GM10266 (cell line): ENCODE results near the gene CRLF1.

Experiments used
- DNase-seq: peaks from one replicate; pipeline ENCODE4 v3.0.0; 2012; ENCODE audit errors: extremely low spot score
- TF ChIP-seq, protein P1 (sequence below): IDR thresholded peaks from 2 replicates; pipeline ENCODE4 v1.5.1; 2012; ENCODE audit warnings: mild to moderate bottlenecking, low read depth; ENCODE audit not compliant: control insufficient read depth, insufficient read depth; ENCODE audit errors: missing control alignments

The CRLF1 gene

DNA sequence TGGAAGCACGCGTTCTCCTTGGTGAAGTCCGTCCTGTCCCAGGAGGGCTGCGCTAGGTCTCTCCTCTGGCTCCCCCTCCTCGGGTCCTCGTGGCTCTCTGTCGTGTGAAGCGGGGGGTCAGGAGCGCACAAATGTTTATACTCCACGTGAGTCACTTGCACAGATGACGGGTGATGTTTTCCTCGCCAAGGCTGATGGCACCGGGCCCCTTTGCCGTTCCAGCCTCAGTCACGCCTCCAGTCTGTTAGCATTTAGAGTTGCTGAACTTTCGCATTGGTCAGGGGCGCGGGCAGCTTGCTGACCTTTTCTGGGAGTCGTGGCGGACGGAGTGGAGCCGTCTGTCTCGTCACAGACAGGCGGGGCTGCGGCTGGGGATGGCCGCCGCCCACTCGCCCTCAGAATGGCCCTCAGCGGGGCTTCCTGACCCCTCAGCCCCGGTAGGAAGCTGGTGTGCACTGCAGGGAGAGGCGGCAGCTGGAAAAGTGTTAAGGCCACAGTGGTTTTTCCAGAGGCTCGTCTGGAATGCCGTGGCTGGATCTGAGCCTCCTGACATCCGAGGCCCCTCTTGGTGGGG lies 44.0 kb upstream of the CRLF1 start:
- DNase-seq: no peak
- TF ChIP-seq, protein P1, sequence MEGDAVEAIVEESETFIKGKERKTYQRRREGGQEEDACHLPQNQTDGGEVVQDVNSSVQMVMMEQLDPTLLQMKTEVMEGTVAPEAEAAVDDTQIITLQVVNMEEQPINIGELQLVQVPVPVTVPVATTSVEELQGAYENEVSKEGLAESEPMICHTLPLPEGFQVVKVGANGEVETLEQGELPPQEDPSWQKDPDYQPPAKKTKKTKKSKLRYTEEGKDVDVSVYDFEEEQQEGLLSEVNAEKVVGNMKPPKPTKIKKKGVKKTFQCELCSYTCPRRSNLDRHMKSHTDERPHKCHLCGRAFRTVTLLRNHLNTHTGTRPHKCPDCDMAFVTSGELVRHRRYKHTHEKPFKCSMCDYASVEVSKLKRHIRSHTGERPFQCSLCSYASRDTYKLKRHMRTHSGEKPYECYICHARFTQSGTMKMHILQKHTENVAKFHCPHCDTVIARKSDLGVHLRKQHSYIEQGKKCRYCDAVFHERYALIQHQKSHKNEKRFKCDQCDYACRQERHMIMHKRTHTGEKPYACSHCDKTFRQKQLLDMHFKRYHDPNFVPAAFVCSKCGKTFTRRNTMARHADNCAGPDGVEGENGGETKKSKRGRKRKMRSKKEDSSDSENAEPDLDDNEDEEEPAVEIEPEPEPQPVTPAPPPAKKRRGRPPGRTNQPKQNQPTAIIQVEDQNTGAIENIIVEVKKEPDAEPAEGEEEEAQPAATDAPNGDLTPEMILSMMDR: no peak

DNA sequence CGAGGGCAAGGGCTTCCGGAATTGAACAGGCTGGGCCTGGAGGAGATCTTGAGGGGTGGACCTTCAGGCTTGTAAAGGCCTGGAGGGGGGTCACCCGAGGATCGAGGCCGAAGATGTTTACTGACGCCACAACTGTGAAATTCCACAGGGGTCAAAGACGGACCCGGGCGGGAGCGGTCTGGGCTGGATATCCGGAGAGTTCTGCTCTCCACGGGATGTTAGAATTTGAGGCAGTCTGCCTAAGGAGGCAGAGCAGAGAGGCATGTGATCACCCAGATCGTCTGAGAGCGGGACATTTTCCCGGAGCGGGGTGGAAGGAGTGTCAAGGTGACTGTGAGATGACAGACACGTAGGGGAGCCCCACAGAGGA lies 43.4 kb upstream of the CRLF1 start:
- TF ChIP-seq, protein P1: no peak
- DNase-seq: no peak

DNA sequence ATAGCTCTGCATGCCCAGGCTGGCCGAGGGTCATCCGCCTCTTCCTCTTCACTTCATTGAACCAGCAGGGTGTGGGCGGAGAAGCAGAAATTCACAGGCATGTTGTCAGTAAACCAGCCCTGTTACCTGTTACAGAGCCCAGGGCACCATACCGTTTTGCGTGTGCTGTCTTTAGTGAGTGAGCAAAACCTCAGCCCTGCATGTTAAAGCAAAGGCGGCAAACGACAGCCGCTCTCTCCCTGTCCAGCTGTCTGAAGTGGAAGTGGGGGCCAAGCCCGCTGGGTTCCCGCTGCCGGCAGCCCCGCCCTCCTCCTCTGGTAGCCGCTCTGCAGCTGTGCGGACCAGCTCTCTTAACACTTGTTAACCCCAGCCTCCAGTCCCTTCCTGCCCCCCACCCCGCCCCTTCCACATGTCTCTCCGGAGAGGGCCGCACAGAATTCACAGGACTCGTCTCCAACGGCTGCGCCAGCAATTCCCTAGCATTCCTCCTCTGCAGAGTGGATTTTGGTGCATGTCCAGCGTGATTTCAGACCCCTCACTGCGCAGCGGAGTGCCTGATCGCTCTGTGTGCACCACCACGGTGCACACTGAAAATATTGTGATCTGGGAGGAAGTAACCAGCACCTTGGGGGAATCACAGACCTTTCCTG lies 42.9 kb upstream of the CRLF1 start:
- TF ChIP-seq, protein P1: no peak
- no peak for DNase-seq

DNA sequence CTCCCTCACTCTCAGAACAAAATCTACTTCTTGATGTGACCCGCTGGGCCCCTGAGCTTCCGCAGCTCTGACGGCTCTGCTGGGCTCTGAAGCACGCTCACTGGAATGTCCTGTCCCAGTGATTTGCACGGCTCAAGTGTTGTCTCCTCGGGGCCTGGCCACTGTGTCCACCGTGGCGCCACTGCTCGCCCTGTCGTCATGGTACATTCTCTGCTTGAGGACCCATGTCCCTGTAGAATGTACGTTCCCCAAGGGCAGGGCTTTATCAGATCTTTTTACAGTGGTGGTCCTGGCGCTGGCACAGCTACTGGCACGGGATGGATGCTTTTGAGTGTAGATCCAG lies 42.3 kb upstream of the CRLF1 start:
- TF ChIP-seq, protein P1: no peak
- no peak for DNase-seq

DNA sequence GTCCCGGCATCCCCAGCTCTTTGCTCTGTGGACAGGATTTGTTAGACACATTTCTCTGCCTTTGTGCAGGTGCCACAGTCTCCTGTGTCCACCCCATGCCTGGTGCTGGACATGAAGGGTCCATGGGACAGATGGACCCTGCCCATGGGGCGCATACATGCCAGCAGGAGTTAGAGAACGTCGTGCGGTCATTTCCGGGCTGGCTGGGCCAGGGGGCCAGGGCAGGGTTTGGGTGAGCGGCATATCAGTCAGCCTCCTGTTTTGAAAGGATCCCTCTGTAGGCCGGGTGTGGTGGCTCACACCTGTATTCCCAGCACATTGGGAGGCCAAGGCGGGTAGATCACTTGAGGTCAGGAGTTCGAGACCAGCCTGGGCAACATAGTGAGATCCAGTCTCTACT lies 41.2 kb upstream of the CRLF1 start:
- TF ChIP-seq, protein P1: no peak
- DNase-seq: no peak

DNA sequence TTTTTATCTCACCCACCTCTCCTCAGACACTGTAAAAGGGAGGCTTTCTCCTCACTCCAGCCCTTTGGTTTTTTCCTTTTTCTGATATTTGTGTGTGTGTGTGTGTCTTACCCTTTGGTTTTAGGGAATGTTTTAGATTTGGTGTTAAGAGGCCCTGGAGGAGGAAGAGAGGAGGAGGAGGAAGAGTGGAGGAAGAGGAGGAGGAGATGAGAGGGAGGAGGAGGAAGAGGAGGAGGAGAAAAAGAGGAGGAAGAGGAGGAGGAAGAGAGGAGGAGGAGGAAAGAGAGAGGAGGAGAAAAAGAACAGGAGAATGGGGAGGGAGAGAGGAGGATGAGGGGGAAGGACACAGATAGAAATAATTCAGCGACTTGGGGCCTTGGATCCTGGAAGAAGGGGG lies 40.8 kb upstream of the CRLF1 start:
- TF ChIP-seq, protein P1: no peak
- no peak for DNase-seq

DNA sequence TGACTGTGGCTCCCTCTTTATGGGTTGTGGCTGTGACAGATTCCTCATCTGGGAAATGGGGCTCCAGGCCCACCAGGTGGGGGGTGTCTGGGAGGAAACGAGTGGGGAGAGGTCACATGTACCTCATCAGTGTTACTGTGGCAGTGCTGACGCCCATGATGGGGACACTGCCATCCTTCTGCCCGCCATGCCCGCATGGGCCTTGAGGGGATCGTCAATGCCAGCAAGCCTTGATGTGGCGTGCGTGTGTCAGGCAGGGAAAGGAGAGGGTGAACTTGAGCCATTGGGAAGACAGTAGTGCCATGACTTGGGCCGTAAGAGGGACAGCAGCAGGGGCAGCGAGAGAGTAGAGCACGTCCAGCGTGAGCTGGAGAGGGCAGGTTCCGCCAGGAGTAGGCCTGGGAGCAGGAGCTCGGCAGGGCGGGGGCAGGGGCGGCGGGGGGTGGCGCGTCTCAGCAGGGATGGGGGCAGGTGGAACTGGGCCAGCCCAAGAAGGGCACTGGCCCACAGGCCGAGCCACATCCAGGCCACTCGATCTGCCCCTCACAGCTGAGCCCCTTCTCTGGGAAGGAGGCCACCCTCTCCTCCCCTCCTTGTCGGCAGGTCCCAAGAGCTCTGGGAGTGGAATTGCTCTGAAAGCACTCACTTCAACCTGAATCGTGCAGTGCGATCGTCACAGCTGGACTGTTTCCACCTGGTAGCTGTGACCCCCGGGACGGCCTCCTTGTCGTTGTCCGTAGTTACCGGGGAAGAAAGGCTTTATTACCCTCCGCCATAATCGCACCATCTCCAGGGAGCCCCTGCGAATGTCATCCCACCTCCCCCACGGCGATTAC lies 40.2 kb upstream of the CRLF1 start:
- TF ChIP-seq, protein P1: no peak
- DNase-seq: no peak
